GM19468 (cell line): Measurements from ENCODE around the gene ARAP2.

ENCODE experiments used
- ATAC-seq: cut with Tn5 transposase; IDR thresholded peaks from one replicate; pipeline ENCODE4 v1.9.1; 2021; ENCODE audit warnings: mild to moderate bottlenecking, moderate library complexity, moderate number of reproducible peaks; ENCODE audit not compliant: unreplicated experiment; ENCODE audit errors: extremely low read depth

Gene ARAP2

GRCh38 chr4:36260731-36261130, 16.4 kb upstream of the ARAP2 start:
- no peak for ATAC-seq

DNA sequence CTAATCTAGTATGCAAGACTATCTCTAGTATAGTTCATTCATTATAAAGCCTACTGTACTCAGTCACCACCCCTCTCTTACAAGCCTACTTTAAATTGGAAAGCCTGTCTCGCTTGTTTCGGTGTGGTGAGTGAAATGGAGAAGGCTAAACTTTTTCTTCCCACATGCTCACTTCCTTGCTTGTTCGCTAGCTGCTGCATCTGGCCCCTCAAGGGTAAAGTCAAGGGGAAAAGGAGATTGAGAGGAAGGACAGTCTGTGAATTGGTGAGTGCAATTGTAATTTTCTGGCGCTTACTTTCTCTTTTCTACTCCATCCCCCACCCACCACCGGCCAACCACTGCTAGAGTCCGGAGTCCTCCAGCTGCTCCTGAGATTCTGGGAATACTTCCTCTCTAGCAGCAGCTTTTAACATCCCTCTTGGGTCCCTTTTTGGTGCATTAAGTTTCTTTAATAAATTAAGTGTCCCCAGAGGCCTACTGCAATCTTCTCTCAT, 12.1 kb upstream of the ARAP2 start:
- peak; percentile 15 for ATAC-seq

- peak; percentile 91 for ATAC-seq
Measured at GRCh38 chr4:36255577-36255976, 11.3 kb upstream of the ARAP2 start.

GRCh38 chr4:36254371-36254770, 10.1 kb upstream of the ARAP2 start:
- ATAC-seq, result no peak

GRCh38 chr4:36251983-36252382, 7.7 kb upstream of the ARAP2 start:
- no peak for ATAC-seq

DNA sequence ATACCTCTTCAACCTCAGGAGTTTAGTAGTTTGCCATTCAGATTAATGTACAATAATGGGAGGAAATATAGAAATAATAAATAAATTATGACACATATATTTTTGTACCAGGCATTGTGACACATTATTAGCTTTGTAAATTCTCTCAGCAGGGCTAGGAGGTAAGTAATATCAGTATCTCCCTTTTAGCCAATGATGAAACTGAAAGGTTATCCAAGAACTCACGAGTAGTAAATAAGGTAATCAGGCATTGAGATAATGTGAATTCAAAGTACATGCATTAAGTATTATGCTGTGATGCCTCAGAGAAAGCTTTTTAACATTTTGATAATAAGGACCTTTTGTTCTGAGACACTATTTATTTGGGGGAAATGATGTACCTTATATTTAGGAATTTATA, 5.3 kb upstream of the ARAP2 start:
- no peak for ATAC-seq

GRCh38 chr4:36243355-36244256, 708 bp downstream of the ARAP2 start:
- no peak for ATAC-seq

DNA sequence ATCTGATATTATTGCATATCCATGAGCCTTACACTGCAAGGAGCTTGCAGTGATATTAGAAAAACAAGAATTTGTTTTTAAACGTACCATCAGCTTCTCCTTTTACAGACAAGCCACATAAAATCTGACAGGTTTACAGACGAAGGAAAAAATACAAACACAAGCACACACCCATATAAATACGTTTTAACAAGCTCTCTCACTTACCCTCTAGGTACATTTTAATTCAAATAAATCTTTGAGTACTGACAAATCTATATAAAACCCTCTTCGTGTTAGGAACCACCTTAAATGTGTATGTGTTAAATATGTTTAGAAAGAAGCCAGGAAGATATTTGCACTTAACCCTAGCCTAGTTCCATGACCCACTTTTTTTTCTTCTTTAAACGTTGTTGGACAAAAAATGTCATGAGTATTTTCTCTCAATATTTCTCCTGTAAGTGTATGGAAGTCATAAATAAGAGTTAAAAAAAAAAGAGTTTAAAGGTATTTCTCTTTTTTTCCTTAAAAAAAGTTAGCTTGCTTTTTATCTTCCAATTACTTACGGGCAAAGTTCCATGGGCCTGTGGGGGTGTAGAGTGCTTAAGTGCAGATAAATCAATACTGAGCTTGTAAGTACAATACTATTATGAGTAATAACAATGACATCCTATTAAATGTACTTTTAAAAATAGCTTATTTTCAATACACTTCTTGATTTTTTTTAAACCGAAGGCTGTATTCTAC, 1.5 kb downstream of the ARAP2 start:
- no peak for ATAC-seq

- ATAC-seq, result peak; percentile 42
Measured at GRCh38 chr4:36241771-36242170, 2.5 kb downstream of the ARAP2 start.

- no peak for ATAC-seq
Measured at GRCh38 chr4:36237366-36238313, 6.7 kb downstream of the ARAP2 start.

DNA sequence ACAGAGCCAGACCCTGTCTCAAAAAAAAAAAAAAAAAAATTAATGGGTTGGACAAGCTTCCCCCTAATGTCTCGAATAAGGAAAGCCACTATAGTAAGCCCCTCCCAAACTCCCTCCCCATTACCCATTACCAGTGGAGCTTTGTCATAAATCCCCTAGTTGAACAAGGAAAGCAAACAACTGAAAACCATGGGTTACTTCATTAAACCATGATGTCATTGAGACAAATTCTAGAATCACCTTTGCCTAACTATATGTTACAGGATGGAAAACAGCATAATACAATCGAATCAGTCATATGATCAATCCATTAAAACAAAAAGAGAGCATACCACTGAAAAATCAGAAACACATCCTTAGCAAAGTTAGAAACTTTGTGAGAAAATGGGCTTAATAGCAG, 8.2 kb downstream of the ARAP2 start:
- ATAC-seq, result no peak

DNA sequence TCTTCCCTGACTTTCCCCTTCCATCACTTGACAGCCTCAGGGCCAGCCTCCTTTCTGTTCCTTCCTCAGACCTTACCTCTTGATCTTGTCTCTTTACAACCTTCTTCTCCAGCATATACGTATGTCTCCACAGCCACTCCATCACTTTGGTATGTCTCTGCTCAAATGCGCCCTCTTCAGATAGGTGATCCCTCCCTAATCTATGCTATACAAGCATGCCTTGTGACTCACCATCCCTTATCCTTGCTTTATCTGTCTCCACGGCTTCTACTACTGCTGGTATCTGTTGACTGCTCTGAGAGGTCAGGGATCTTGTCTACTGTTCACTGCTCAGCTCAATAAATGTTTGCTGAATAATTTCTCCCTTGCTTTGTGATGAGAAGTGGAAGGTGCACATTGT, 9.0 kb downstream of the ARAP2 start:
- no peak for ATAC-seq

DNA sequence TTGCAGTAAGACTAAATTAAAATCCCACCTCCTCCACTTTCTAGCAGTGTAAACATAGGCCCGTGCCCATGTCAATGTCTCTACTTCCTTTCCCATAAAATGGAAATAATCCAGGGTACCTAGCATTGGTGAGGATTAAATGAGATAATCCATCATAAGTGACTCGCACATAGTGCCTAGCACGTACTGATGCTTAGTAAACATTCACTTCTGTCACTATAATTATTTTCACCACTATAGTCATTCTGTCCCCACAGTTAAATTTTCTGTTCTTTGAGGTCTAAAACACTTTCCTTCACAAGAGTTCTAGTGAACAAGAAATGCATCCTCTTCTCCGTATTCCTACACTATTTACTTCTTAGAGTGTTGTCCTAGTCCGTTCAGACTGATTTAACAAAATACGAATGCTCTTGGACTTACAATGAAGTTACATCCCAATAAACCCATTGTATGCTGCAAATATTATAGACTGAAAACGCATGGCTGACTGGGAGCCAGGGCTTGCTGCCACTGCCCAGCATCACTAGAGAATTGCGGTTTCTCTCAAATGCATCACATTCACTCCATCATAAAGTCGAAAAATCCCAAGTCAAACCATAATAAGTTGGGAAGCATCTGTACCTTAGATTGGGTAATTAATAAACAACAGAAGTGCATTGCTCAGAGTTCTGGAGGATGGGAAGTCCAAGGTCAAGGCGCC, 10.6 kb downstream of the ARAP2 start:
- ATAC-seq, result no peak

- ATAC-seq, result no peak
Measured at GRCh38 chr4:36230534-36230933, 13.8 kb downstream of the ARAP2 start.

DNA sequence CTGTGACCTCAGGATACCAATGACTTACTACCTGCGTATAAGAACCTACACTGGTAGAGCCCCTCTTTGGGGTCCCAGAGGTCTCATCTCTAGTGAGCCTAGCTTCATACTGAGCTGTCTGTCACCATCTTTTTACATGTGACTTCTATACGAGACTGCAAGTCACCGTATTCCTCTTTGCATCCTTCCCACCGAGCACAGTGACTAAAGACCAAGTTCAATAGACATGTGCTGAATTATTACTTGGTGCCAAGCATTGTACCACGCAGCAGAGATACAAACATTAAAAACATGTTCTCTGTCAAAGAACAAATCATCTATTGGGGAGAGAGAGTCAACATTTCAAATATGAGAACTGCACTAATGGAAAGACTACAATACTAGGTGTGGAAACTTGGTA, 16.4 kb downstream of the ARAP2 start:
- ATAC-seq, result no peak

- ATAC-seq, result no peak
Measured at GRCh38 chr4:36226430-36227227, 17.7 kb downstream of the ARAP2 start.

GRCh38 chr4:36224972-36225903, 19.1 kb downstream of the ARAP2 start:
- no peak for ATAC-seq

DNA sequence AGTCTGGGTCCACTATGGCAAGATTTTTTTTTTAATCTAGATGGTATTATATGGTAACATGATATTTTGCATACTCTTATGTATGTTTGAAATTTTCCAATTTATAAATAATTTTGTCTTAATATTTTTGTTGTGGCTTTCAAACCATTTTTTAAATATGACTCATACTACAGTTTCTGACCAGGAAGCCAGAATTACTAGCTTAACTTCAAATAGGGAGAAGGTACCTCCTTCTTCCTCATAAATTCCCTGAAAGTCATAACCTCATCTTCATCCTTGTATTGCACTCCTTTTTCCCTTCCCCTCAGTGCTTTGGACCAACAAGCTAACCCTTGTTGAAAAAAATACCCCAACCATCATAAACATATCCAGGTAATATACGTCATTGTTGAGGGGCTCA, 21.6 kb downstream of the ARAP2 start:
- ATAC-seq, result no peak
